Mesenchymal stem cell (in vitro differentiated cells and primary cell): ENCODE results near the gene OOSP4A.
A peak's percentile ranks its signal among the peaks of the same experiment; 100 is the strongest.

Experiments
- DNase-seq: peaks from one replicate; pipeline ENCODE4 v3.0.0-alpha.2; 2013
- H2AFZ ChIP-seq: one replicate; pipeline ENCODE4 v1.6.1; 2013; ENCODE audit warnings: low read depth, mild to moderate bottlenecking, control low read depth, inconsistent platforms, low read length, moderate library complexity
- H2AK5ac ChIP-seq: 2 replicates; pipeline ENCODE4 v1.6.1; 2013; ENCODE audit warnings: low read length, moderate library complexity, mild to moderate bottlenecking, inconsistent platforms; ENCODE audit not compliant: severe bottlenecking
- H2BK120ac ChIP-seq: one replicate; pipeline ENCODE4 v1.6.1; 2013; ENCODE audit warnings: low read depth, mild to moderate bottlenecking, inconsistent platforms, low read length, moderate library complexity
- H2BK12ac ChIP-seq, 2 experiments: one replicate each; pipeline ENCODE4 v1.6.1; 2013; ENCODE audit warnings: inconsistent platforms in 2 of 2, low read length in 2 of 2, mild to moderate bottlenecking in 2 of 2, moderate library complexity in 2 of 2, control low read depth in 1 of 2
- H2BK15ac ChIP-seq: one replicate; pipeline ENCODE4 v1.6.1; 2013; ENCODE audit warnings: mild to moderate bottlenecking, low read depth, inconsistent platforms; ENCODE audit not compliant: poor library complexity, severe bottlenecking
- H2BK5ac ChIP-seq: 2 replicates; pipeline ENCODE4 v1.6.1; 2013; ENCODE audit warnings: low read depth, mild to moderate bottlenecking, low read length, control low read depth, inconsistent platforms; ENCODE audit not compliant: poor library complexity, severe bottlenecking
- H3K14ac ChIP-seq, 2 experiments: one replicate each; pipeline ENCODE4 v1.6.1; 2013; ENCODE audit warnings: inconsistent platforms in 2 of 2, low read length in 2 of 2, control low read depth in 1 of 2, mild to moderate bottlenecking in 1 of 2, moderate library complexity in 1 of 2
- H3K18ac ChIP-seq, 2 experiments: one replicate each; pipeline ENCODE4 v1.6.1; 2013; ENCODE audit warnings: inconsistent platforms in 2 of 2, low read length in 2 of 2, control low read depth in 1 of 2, low read depth in 1 of 2, mild to moderate bottlenecking in 1 of 2
- H3K23ac ChIP-seq, 2 experiments: one replicate each; pipeline ENCODE4 v1.6.1; 2013; ENCODE audit warnings: inconsistent platforms in 2 of 2, low read length in 2 of 2, mild to moderate bottlenecking in 2 of 2, moderate library complexity in 2 of 2, control low read depth in 1 of 2
- H3K27ac ChIP-seq: 2 replicates; pipeline ENCODE4 v1.5.1; 2013; ENCODE audit warnings: mild to moderate bottlenecking, moderate library complexity, low read length, control low read depth, inconsistent platforms; ENCODE audit not compliant: poor library complexity, severe bottlenecking
- H3K27me3 ChIP-seq, 2 experiments: 2 replicates each; pipeline versions ENCODE4 v1.6.1 to v1.7.0; 2013; ENCODE audit warnings: low read length in 2 of 2, mild to moderate bottlenecking in 2 of 2, moderate library complexity in 2 of 2, control low read depth in 1 of 2, inconsistent platforms in 1 of 2; ENCODE audit not compliant: control insufficient read depth in 1 of 2, insufficient read depth in 1 of 2
- H3K36me3 ChIP-seq, 2 experiments: 2 replicates each; pipeline versions ENCODE4 v1.6.1 to v1.7.0; 2013; ENCODE audit warnings: low read length in 2 of 2, control low read depth in 1 of 2, inconsistent platforms in 1 of 2, low read depth in 1 of 2, mild to moderate bottlenecking in 1 of 2; ENCODE audit not compliant: insufficient read depth in 2 of 2, control insufficient read depth in 1 of 2
- H3K4ac ChIP-seq, 2 experiments: one replicate each; pipeline ENCODE4 v1.6.1; 2013; ENCODE audit warnings: inconsistent platforms in 2 of 2, low read length in 2 of 2, mild to moderate bottlenecking in 2 of 2, moderate library complexity in 2 of 2, control low read depth in 1 of 2, low read depth in 1 of 2
- H3K4me1 ChIP-seq: 2 replicates; pipeline ENCODE4 v1.6.1; 2013; ENCODE audit warnings: low read depth, low read length, control low read depth; ENCODE audit not compliant: control insufficient read depth, insufficient read depth
- H3K4me2 ChIP-seq: 2 replicates; pipeline ENCODE4 v1.6.1; 2013; ENCODE audit warnings: low read length, mild to moderate bottlenecking, inconsistent platforms; ENCODE audit not compliant: poor library complexity, severe bottlenecking
- H3K4me3 ChIP-seq, 2 experiments: 2 replicates each; pipeline versions ENCODE4 v1.5.1 to v1.7.0; 2013; ENCODE audit warnings: low read length in 2 of 2, mild to moderate bottlenecking in 2 of 2, control low read depth in 1 of 2, low read depth in 1 of 2; ENCODE audit not compliant: insufficient read depth in 1 of 2
- H3K79me1 ChIP-seq: replicated peaks from 2 replicates; pipeline ENCODE4 v1.6.1; 2013; ENCODE audit warnings: mild to moderate bottlenecking, control low read depth, low read length, inconsistent platforms; ENCODE audit not compliant: poor library complexity, severe bottlenecking
- H3K9ac ChIP-seq: 2 replicates; pipeline ENCODE4 v1.7.0; 2013; ENCODE audit warnings: mild to moderate bottlenecking, low read length, moderate library complexity
- H3K9me3 ChIP-seq: 2 replicates; pipeline ENCODE4 v1.7.0; 2013; ENCODE audit warnings: mild to moderate bottlenecking, low read length; ENCODE audit not compliant: control insufficient read depth
- H4K8ac ChIP-seq: one replicate; pipeline ENCODE4 v1.6.1; 2013; ENCODE audit warnings: inconsistent platforms, mild to moderate bottlenecking, low read length, moderate library complexity
- H4K91ac ChIP-seq: one replicate; pipeline ENCODE4 v1.6.1; 2013; ENCODE audit warnings: mild to moderate bottlenecking, low read length, inconsistent platforms
- WGBS: methylation state at CpG from one replicate; pipeline ENCODE4 v1.1.7; 2013; ENCODE audit warnings: mixed read lengths; 5-methylcytosine and 5-hydroxymethylcytosine counted together

The OOSP4A gene

DNA sequence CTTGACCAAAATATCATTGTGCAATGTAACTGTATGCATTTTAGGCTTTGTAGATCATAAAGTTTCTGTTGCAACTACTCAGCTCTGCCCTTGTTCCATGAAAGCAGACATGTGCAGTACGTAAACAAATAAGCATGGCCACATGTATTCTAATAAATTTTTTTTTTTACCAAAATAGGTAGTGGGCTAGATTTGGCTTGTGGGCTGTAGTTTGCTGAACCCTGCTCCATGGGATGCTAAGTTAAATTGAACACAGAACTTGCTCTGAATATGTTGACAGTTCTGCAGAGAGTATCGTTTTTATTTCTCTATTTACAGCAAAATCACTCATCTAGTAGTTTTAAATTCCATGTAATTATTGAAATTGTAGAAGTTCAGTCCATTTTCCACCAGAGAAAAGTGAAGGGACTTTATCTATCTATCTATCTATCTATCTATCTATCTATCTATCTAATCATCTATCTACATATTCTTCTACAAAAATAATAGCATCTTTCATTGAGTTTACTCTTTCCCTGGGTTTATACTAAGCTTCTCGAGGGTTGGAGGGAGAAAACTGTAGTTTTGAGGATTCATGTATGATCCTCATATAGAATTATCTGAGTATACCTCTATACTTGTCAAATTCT, 9.5 kb upstream of the OOSP4A start:
- Histone ChIP-seq H3K4me1 (no peaks in the 10 kb centered on the region), H3K4me3 (no peak overlapping the region), H3K4ac (no peak overlapping the region), H3K9me3 (no peaks in the 10 kb centered on the region), H4K8ac (no peak overlapping the region), H2BK5ac (no peak overlapping the region), H3K23ac (no peak overlapping the region), H2BK15ac (no peak overlapping the region), H2BK12ac (no peak overlapping the region), H3K36me3 (no peaks in the 10 kb centered on the region), H4K91ac (no peak overlapping the region), H3K27ac (no peak overlapping the region), H2BK120ac (no peak overlapping the region), H3K9ac (no peak overlapping the region), H3K79me1 (no peaks in the 10 kb centered on the region), H3K27me3 (no peaks in the 10 kb centered on the region), H2AK5ac (no peak overlapping the region), H3K14ac (no peak overlapping the region), H3K18ac (no peak overlapping the region), H2AFZ (no peak overlapping the region), H3K4me2 (no peak overlapping the region)
- no peak for DNase-seq
- no CpG with 5 or more reads among the region's 3 CpGs for WGBS

- Histone ChIP-seq H3K27me3 (no peaks in the 10 kb centered on the region), H4K8ac (no peak overlapping the region)
- 60% methylated on average over 1 of the region's 4 CpGs for WGBS
Measured at GRCh38 chr11:59957094-59957493, 6.7 kb upstream of the OOSP4A start.

DNA sequence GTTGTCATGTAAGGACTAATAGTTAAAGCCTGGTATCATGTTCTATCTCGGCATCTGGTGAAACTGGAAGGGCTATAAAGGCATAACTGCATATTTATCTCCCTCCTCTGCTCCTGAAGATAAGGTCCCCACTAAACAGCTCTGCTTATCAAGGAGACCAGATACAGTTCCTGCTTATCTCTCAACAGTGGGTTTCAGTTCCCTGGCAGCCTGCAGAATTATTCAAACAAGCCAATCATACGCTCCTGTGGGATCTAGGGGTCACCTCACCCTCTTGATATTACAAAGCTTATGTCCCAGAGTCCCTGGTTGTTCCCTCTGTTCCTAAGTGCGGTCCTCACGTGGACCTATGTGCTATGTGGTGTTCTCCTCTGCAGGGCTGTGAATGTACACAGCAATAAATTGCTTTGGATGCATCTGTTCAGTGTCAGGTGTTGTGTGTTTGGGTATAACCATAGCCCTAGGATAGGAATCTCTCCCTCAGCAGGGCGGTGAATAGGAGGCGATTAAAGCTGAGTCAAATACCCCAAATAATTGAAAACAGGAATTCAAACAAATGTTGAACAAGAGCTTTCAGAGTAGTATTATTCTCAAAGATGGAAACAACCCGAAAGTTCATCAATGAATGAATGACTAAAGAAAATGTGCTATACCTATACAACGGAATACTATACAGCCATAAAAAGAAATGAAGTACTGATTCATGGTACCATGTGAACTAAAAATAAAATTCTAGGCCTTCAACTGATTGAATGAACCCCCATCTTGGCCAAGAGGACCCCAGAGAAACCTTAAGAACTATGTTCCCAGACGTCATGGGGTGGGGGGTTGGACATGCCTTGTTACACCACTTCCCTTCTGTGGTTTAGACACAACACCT, 3.1 kb upstream of the OOSP4A start:
- WGBS = 63% methylated on average over 6 of the region's 9 CpGs
- Histone ChIP-seq H3K14ac (no peak overlapping the region), H3K36me3 (no peaks in the 10 kb centered on the region), H4K8ac (no peak overlapping the region), H2BK12ac (no peak overlapping the region), H3K23ac (no peak overlapping the region), H3K9ac (no peak overlapping the region), H3K4me2 (no peak overlapping the region), H2BK15ac (no peak overlapping the region), H2AFZ (no peak overlapping the region), H4K91ac (no peak overlapping the region), H3K4me1 (no peaks in the 10 kb centered on the region), H3K79me1 (no peaks in the 10 kb centered on the region), H3K27ac (no peak overlapping the region), H2BK5ac (no peak overlapping the region), H3K27me3 (no peaks in the 10 kb centered on the region), H2BK120ac (no peak overlapping the region), H3K9me3 (no peaks in the 10 kb centered on the region), H3K4ac (no peak overlapping the region), H2AK5ac (no peak overlapping the region), H3K4me3 (no peak overlapping the region), H3K18ac (no peak overlapping the region)
- DNase-seq = no peak

More at GRCh38 chr11:59957094-59957493, 6.7 kb upstream of the OOSP4A start:
- Histone ChIP-seq H3K9me3 (no peaks in the 10 kb centered on the region), H3K4me2 (no peak overlapping the region), H2AFZ (no peak overlapping the region), H3K27ac (no peak overlapping the region), H2BK12ac (no peak overlapping the region), H3K4me3 (no peak overlapping the region), H2BK5ac (no peak overlapping the region), H4K91ac (no peak overlapping the region), H3K4me1 (no peaks in the 10 kb centered on the region), H3K9ac (no peak overlapping the region), H3K4ac (no peak overlapping the region), H3K14ac (no peak overlapping the region), H3K18ac (no peak overlapping the region), H2BK15ac (no peak overlapping the region), H2BK120ac (no peak overlapping the region), H3K36me3 (no peaks in the 10 kb centered on the region), H2AK5ac (no peak overlapping the region), H3K79me1 (no peaks in the 10 kb centered on the region), H3K23ac (no peak overlapping the region)
- peak; percentile 5 for DNase-seq

GRCh38 chr11:59962107-59962482, 1.7 kb upstream of the OOSP4A start:
- Histone ChIP-seq H3K4me3 (no peak overlapping the region), H3K4ac (no peak overlapping the region), H2BK15ac (no peak overlapping the region), H3K9ac (no peak overlapping the region), H4K91ac (no peak overlapping the region), H3K27ac (no peak overlapping the region), H2BK120ac (no peak overlapping the region), H2BK5ac (no peak overlapping the region), H3K27me3 (no peaks in the 10 kb centered on the region), H3K9me3 (no peaks in the 10 kb centered on the region), H2BK12ac (no peak overlapping the region), H2AK5ac (no peak overlapping the region), H3K18ac (no peak overlapping the region), H3K4me1 (no peaks in the 10 kb centered on the region), H3K4me2 (no peak overlapping the region), H3K79me1 (no peaks in the 10 kb centered on the region), H3K36me3 (no peaks in the 10 kb centered on the region), H3K14ac (no peak overlapping the region), H4K8ac (no peak overlapping the region), H3K23ac (no peak overlapping the region), H2AFZ (no peak overlapping the region)
- DNase-seq = no peak
- WGBS = 81% methylated on average over 2 of the region's 2 CpGs
